Measurements from ENCODE around the gene SLC40A1.

GRCh38 chr2:189559579-189560272 lies 20.9 kb downstream of the SLC40A1 start:
- TF ChIP-seq CTCF (IDR thresholded peaks at IDR 0.05) (no peak), POLR2A (IDR thresholded peaks at IDR 0.05) (no peak)

Data from thyroid gland (tissue), 4 donors.